GM18861 (cell line): Measurements from ENCODE around the gene ATXN3L.

Experiments used
- ATAC-seq: cut with Tn5 transposase; IDR thresholded peaks from one replicate; pipeline ENCODE4 v1.9.1; 2021; ENCODE audit not compliant: unreplicated experiment

The ATXN3L gene

GRCh38 chrX:13319953-13320352 is at the start of gene ATXN3L:
TSS of gene ATXN3L (minus strand) at chrX:13320053. CDS start at chrX:13319934, 119 bp downstream.
- no peak for ATAC-seq

GRCh38 chrX:13369256-13370030 is 49.6 kb upstream of the ATXN3L start:
- ATAC-seq = no peak

- ATAC-seq = no peak
These were observed 48.1 kb upstream of the ATXN3L start for GRCh38 chrX:13367950-13368349.

GRCh38 chrX:13366698-13367097 is 46.8 kb upstream of the ATXN3L start:
- ATAC-seq = no peak

- no peak for ATAC-seq
These were observed 45.3 kb upstream of the ATXN3L start for GRCh38 chrX:13365161-13365560.

- no peak for ATAC-seq
These were observed 44.5 kb upstream of the ATXN3L start for GRCh38 chrX:13364230-13364857.

- no peak for ATAC-seq
These were observed 40.3 kb upstream of the ATXN3L start for GRCh38 chrX:13360146-13360545.

GRCh38 chrX:13357925-13358324 is 38.1 kb upstream of the ATXN3L start:
- ATAC-seq = no peak

GRCh38 chrX:13346646-13347045 is 26.8 kb upstream of the ATXN3L start:
- ATAC-seq = no peak

GRCh38 chrX:13345438-13345837 is 25.6 kb upstream of the ATXN3L start:
- no peak for ATAC-seq

GRCh38 chrX:13345037-13345436 is 25.2 kb upstream of the ATXN3L start:
- no peak for ATAC-seq

GRCh38 chrX:13341491-13342101 is 21.7 kb upstream of the ATXN3L start:
- ATAC-seq = no peak

- ATAC-seq = no peak
These were observed 20.4 kb upstream of the ATXN3L start for GRCh38 chrX:13340182-13340791.

GRCh38 chrX:13339607-13340006 is 19.8 kb upstream of the ATXN3L start:
- ATAC-seq = no peak

GRCh38 chrX:13338996-13339515 is 19.2 kb upstream of the ATXN3L start:
- no peak for ATAC-seq

- no peak for ATAC-seq
These were observed 14.6 kb upstream of the ATXN3L start for GRCh38 chrX:13334491-13334890.

GRCh38 chrX:13330446-13330845 is 10.6 kb upstream of the ATXN3L start:
- ATAC-seq = no peak

- ATAC-seq = no peak
These were observed 7.8 kb upstream of the ATXN3L start for GRCh38 chrX:13327666-13328065.

GRCh38 chrX:13323241-13323640 is 3.4 kb upstream of the ATXN3L start:
- ATAC-seq = no peak

- no peak for ATAC-seq
These were observed 2.5 kb downstream of the ATXN3L start for GRCh38 chrX:13317366-13317765.

GRCh38 chrX:13311560-13311959 is 8.3 kb downstream of the ATXN3L start:
- no peak for ATAC-seq

- ATAC-seq = no peak
These were observed 10.2 kb downstream of the ATXN3L start for GRCh38 chrX:13309631-13310030.
